HEK293 (cell line): Measurements from ENCODE around the gene MACC1.

Experiments used
- CTCF ChIA-PET: fragments of 350-600 bp; formaldehyde crosslinking; extraction: SDS; loops from one replicate; lab custom pipeline; 2021; ENCODE audit warnings: antibody characterized with exemption; lab: Yijun Ruan, JAX
- POLR2A ChIA-PET: fragments of 300-600 bp; formaldehyde crosslinking; extraction: SDS; loops from one replicate; lab custom pipeline; 2020; ENCODE audit warnings: antibody characterized with exemption, inconsistent platforms; lab: Yijun Ruan, JAX
- H3K27ac ChIP-seq: fragments of 200-500 bp; sonication (Bioruptor generic); 2 replicates; pipeline ENCODE4 v1.5.1; 2014; ENCODE audit warnings: low read depth, low read length, control low read depth, inconsistent platforms; ENCODE audit errors: extremely low read depth
- H3K36me3 ChIP-seq, 2 experiments: fragments of 200-500 bp in 1 of 2; sonication (Bioruptor generic) in 1 of 2; 1 replicate in 1 of 2; 2 replicates in 1 of 2; pipeline ENCODE4 v1.5.1; 2014 to 2017; ENCODE audit warnings: inconsistent platforms in 2 of 2, low read length in 2 of 2; ENCODE audit not compliant: control insufficient read depth in 2 of 2, insufficient read depth in 1 of 2
- H3K4me1 ChIP-seq: fragments of 200-500 bp; sonication (Bioruptor generic); 2 replicates; pipeline ENCODE4 v1.5.1; 2014; ENCODE audit warnings: mild to moderate bottlenecking, low read length, inconsistent platforms; ENCODE audit not compliant: control insufficient read depth, insufficient read depth
- H3K4me3 ChIP-seq: 2 replicates; pipeline ENCODE4 v1.5.1; 2011; ENCODE audit warnings: low read depth, mild to moderate bottlenecking, control low read depth, low read length, moderate library complexity
- H3K9me3 ChIP-seq: fragments of 200-500 bp; sonication (Bioruptor generic); 2 replicates; pipeline ENCODE4 v1.5.1; 2014; ENCODE audit warnings: low read depth, low read length, inconsistent platforms; ENCODE audit not compliant: control insufficient read depth, insufficient read depth
- GLI2 ChIP-seq: fragments of 450-650 bp; formaldehyde crosslinking; IDR thresholded peaks from 2 replicates; pipeline ENCODE4; 2017; ENCODE audit warnings: missing biosample characterization, missing genetic modification characterization, low read depth, borderline replicate concordance
- GLIS1 ChIP-seq: fragments of 450-650 bp; formaldehyde crosslinking; IDR thresholded peaks from 2 replicates; pipeline ENCODE4 v1.5.1; 2016; ENCODE audit warnings: missing biosample characterization, missing genetic modification characterization
- KLF16 ChIP-seq: fragments of 450-650 bp; formaldehyde crosslinking; IDR thresholded peaks from 2 replicates; pipeline ENCODE4 v1.5.1; 2017; ENCODE audit warnings: missing biosample characterization, missing genetic modification characterization
- SP3 ChIP-seq: fragments of 450-650 bp; formaldehyde crosslinking; IDR thresholded peaks from 2 replicates; pipeline ENCODE4 v1.5.1; 2016; ENCODE audit warnings: missing biosample characterization, missing genetic modification characterization
- ZBTB20 ChIP-seq: fragments of 450-650 bp; formaldehyde crosslinking; IDR thresholded peaks from 2 replicates; pipeline ENCODE4 v1.5.1; 2016; ENCODE audit warnings: missing biosample characterization, missing genetic modification characterization
- ZBTB7A ChIP-seq: fragments of 450-650 bp; formaldehyde crosslinking; IDR thresholded peaks from 2 replicates; pipeline ENCODE4 v1.5.1; 2016; ENCODE audit warnings: low read depth, missing biosample characterization, missing genetic modification characterization
- ZNF132 ChIP-seq: fragments of 450-650 bp; formaldehyde crosslinking; IDR thresholded peaks from 2 replicates; pipeline ENCODE4 v1.5.1; 2017; ENCODE audit warnings: missing biosample characterization, missing genetic modification characterization, borderline replicate concordance
- ZNF248 ChIP-seq: fragments of 450-650 bp; formaldehyde crosslinking; IDR thresholded peaks from 2 replicates; pipeline ENCODE4 v1.5.1; 2017; ENCODE audit warnings: missing biosample characterization, missing genetic modification characterization
- ZNF280D ChIP-seq: fragments of 450-650 bp; formaldehyde crosslinking; IDR thresholded peaks from 2 replicates; pipeline ENCODE4 v1.5.1; 2016; ENCODE audit warnings: missing biosample characterization, missing genetic modification characterization
- ZNF530 ChIP-seq: fragments of 450-650 bp; formaldehyde crosslinking; IDR thresholded peaks from 2 replicates; pipeline ENCODE4 v1.5.1; 2016; ENCODE audit warnings: low read depth, missing biosample characterization, missing genetic modification characterization
- ZNF600 ChIP-seq: fragments of 450-650 bp; formaldehyde crosslinking; IDR thresholded peaks from 2 replicates; pipeline ENCODE4 v1.5.1; 2016; ENCODE audit warnings: missing biosample characterization, missing genetic modification characterization
- ZNF704 ChIP-seq: fragments of 450-650 bp; formaldehyde crosslinking; IDR thresholded peaks from 2 replicates; pipeline ENCODE4 v1.5.1; 2016; ENCODE audit warnings: missing biosample characterization, missing genetic modification characterization
- ZNF707 ChIP-seq: fragments of 450-650 bp; formaldehyde crosslinking; IDR thresholded peaks from 2 replicates; pipeline ENCODE4 v1.5.1; 2016; ENCODE audit warnings: missing biosample characterization, missing genetic modification characterization
- TF ChIP-seq, protein P1 (sequence below): fragments of 450-650 bp; formaldehyde crosslinking; IDR thresholded peaks from 2 replicates; pipeline ENCODE4 v1.5.1; 2017; ENCODE audit warnings: missing biosample characterization, missing genetic modification characterization
- TF ChIP-seq, protein P2 (sequence below): fragments of 450-650 bp; formaldehyde crosslinking; IDR thresholded peaks from 2 replicates; pipeline ENCODE4 v1.5.1; 2016; ENCODE audit warnings: missing biosample characterization, missing genetic modification characterization

MACC1 gene

GRCh38 chr7:20176578-20177242 is 40.5 kb downstream of the MACC1 start:
- H3K9me3 ChIP-seq, result no peaks in the 10 kb centered on the region
- no peak for TF ChIP-seq SP3 (tag by site-specific recombination)
- no peak for TF ChIP-seq ZBTB7A (tag by site-specific recombination)
- TF ChIP-seq ZNF707, result no peak
- TF ChIP-seq ZNF530 (tag by site-specific recombination), result no peak
- TF ChIP-seq GLIS1, result no peak
- TF ChIP-seq, protein P1, sequence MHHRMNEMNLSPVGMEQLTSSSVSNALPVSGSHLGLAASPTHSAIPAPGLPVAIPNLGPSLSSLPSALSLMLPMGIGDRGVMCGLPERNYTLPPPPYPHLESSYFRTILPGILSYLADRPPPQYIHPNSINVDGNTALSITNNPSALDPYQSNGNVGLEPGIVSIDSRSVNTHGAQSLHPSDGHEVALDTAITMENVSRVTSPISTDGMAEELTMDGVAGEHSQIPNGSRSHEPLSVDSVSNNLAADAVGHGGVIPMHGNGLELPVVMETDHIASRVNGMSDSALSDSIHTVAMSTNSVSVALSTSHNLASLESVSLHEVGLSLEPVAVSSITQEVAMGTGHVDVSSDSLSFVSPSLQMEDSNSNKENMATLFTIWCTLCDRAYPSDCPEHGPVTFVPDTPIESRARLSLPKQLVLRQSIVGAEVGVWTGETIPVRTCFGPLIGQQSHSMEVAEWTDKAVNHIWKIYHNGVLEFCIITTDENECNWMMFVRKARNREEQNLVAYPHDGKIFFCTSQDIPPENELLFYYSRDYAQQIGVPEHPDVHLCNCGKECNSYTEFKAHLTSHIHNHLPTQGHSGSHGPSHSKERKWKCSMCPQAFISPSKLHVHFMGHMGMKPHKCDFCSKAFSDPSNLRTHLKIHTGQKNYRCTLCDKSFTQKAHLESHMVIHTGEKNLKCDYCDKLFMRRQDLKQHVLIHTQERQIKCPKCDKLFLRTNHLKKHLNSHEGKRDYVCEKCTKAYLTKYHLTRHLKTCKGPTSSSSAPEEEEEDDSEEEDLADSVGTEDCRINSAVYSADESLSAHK (tag by site-specific recombination), result no peak
- TF ChIP-seq, protein P2, sequence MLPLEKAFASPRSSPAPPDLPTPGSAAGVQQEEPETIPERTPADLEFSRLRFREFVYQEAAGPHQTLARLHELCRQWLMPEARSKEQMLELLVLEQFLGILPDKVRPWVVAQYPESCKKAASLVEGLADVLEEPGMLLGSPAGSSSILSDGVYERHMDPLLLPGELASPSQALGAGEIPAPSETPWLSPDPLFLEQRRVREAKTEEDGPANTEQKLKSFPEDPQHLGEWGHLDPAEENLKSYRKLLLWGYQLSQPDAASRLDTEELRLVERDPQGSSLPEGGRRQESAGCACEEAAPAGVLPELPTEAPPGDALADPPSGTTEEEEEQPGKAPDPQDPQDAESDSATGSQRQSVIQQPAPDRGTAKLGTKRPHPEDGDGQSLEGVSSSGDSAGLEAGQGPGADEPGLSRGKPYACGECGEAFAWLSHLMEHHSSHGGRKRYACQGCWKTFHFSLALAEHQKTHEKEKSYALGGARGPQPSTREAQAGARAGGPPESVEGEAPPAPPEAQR (tag by site-specific recombination), result no peak
- no peak overlapping the region for H3K4me3 ChIP-seq
- no peak overlapping the region for H3K27ac ChIP-seq
- CTCF ChIA-PET, result no interaction called here
- H3K36me3 ChIP-seq, result no peaks in the 10 kb centered on the region
- POLR2A ChIA-PET, result no interaction called here
- no peaks in the 10 kb centered on the region for H3K4me1 ChIP-seq

GRCh38 chr7:20173828-20174227 is 43.4 kb downstream of the MACC1 start:
- no peak overlapping the region for H3K4me3 ChIP-seq
- CTCF ChIA-PET, result interaction anchor here (0.6 to 2.1 kb wide), 14 partner anchors 10 to 983 kb away, joined by 3 to 16 read pairs (median 4); no protein-coding TSS in a partner anchor
- POLR2A ChIA-PET, result no interaction called here
- TF ChIP-seq ZNF132, result no peak
- no peak for TF ChIP-seq ZNF704 (tag by site-specific recombination)
- no peak for TF ChIP-seq ZBTB20 (tag by site-specific recombination)
- TF ChIP-seq ZNF600 (tag by site-specific recombination), result no peak
- no peak for TF ChIP-seq KLF16 (tag by site-specific recombination)
- no peak for TF ChIP-seq GLI2 (tag by site-specific recombination)
- no peak for TF ChIP-seq ZNF280D (tag by site-specific recombination)
- TF ChIP-seq ZNF248 (tag by site-specific recombination), result no peak
- TF ChIP-seq, all 188 proteins: peak for 0
- no peaks in the 10 kb centered on the region for H3K9me3 ChIP-seq
- H3K4me1 ChIP-seq, result no peaks in the 10 kb centered on the region
- no peaks in the 10 kb centered on the region for H3K36me3 ChIP-seq
- no peak overlapping the region for H3K27ac ChIP-seq
